Measurements from ENCODE around the gene MAP4K5. TPM values are rescaled to one million over a fixed set of nuclear protein-coding genes. Genes with fewer than 3 reads are reported as not detected.
A peak's percentile ranks its signal among the peaks of the same experiment; 100 is the strongest.
"Not testable (repeated sequence)": the region's sequence is repeated elsewhere in the genome, so short reads cannot be mapped to it uniquely, and the experiment has no call there.

MAP4K5 gene
- total RNA-seq, 1 donor from 2014 or later = 73.0 TPM

DNA sequence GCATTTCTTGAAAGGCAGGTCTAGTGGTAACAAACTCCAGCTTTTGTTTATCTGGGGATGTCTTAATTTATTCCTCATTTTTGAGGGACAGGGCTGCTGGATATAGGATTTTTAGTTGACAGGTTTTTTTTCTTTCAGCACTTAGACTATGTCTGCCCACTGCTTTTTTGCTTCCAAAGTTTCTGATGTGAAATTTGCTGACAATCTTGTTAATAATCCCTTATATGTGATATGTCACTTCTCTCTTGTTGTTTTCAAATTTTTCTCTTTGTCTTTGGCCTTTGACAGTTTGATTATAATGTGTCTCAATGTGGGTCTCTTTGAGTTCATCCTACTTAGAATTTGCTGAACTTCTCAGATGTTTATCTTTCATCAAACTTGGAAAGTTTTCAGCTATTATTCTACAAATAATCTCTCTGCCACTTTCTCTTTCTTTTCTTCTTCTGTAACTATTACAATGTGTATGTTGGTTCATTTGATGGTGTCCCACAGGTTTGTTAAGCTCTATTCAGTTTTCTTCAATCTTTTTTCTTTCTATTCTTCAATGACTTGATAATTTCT, 37.4 kb upstream of the MAP4K5 start:
- Mint-ChIP-seq H3K36me3 (ENCODE audit: insufficient read depth) (peaks cover 14% of the 10 kb centered on the region), H3K27ac (no peak overlapping the region), H3K4me3 (ENCODE audit: low read depth) (no peak overlapping the region), H3K4me1 (ENCODE audit: low read depth) (peaks cover 3% of the 10 kb centered on the region), H3K9me3 (ENCODE audit: low read depth) (peaks cover 26% of the 10 kb centered on the region), H3K27me3 (no peaks in the 10 kb centered on the region)
- no peak for DNase-seq (ENCODE audit: low spot score, unreplicated experiment)
- TF ChIP-seq, protein P1, sequence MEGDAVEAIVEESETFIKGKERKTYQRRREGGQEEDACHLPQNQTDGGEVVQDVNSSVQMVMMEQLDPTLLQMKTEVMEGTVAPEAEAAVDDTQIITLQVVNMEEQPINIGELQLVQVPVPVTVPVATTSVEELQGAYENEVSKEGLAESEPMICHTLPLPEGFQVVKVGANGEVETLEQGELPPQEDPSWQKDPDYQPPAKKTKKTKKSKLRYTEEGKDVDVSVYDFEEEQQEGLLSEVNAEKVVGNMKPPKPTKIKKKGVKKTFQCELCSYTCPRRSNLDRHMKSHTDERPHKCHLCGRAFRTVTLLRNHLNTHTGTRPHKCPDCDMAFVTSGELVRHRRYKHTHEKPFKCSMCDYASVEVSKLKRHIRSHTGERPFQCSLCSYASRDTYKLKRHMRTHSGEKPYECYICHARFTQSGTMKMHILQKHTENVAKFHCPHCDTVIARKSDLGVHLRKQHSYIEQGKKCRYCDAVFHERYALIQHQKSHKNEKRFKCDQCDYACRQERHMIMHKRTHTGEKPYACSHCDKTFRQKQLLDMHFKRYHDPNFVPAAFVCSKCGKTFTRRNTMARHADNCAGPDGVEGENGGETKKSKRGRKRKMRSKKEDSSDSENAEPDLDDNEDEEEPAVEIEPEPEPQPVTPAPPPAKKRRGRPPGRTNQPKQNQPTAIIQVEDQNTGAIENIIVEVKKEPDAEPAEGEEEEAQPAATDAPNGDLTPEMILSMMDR (IDR thresholded peaks at IDR 0.05; ENCODE audit: unreplicated experiment) = no peak

DNA sequence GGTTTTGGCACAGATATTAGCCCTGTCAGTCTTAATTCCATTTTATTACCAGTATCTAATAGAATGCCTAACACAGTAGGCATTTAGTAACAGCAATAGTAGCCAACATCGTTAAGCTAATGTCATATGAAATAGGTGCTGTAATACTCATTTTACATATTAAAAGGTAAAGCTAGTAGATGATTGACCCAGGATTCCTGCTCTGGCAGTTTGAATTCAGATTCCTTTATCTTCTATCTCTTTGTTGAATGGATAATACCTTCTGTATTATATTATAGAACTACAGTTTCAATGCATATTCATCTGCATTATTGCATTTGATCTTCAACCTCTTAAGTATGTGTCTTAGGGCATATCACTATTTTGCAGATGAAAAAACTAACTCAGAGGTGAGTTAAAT, 30.5 kb upstream of the MAP4K5 start:
- Mint-ChIP-seq H3K9me3 (ENCODE audit: low read depth) (no peaks in the 10 kb centered on the region), H3K36me3 (ENCODE audit: insufficient read depth) (no peaks in the 10 kb centered on the region), H3K27ac (no peak overlapping the region), H3K4me3 (ENCODE audit: low read depth) (no peak overlapping the region), H3K4me1 (ENCODE audit: low read depth) (peaks cover 9% of the 10 kb centered on the region), H3K27me3 (peaks cover 45% of the 10 kb centered on the region)
- TF ChIP-seq, protein P1 (IDR thresholded peaks at IDR 0.05; ENCODE audit: unreplicated experiment) = no peak
- no peak for DNase-seq (ENCODE audit: low spot score, unreplicated experiment)

DNA sequence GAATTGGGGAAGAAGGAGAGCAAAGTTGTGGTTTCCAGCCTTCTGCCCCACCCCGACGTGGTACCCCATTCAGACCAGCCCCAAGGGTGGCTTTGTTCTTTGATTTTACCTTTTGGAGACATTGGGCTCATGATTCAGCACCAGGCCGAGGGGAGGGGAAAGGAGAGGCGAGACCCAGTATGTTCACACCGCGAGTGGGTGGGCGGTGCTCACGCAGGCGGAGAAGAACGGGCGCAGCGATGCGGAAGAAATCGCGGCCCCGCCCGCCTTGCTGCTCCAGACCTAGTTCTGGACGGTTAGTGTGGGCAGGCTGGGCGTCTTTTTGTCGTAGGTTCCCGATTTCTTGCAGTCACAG, 28.5 kb upstream of the MAP4K5 start:
- Mint-ChIP-seq H3K27me3 (peaks cover 60% of the 10 kb centered on the region), H3K9me3 (ENCODE audit: low read depth) (no peaks in the 10 kb centered on the region), H3K36me3 (ENCODE audit: insufficient read depth) (no peaks in the 10 kb centered on the region), H3K27ac (peak overlapping the region; percentile 94), H3K4me1 (ENCODE audit: low read depth) (peaks cover 9% of the 10 kb centered on the region), H3K4me3 (ENCODE audit: low read depth) (peak overlapping the region; percentile 89)
- peak; percentile 30 for DNase-seq (ENCODE audit: low spot score, unreplicated experiment)
- TF ChIP-seq, protein P1 (IDR thresholded peaks at IDR 0.05; ENCODE audit: unreplicated experiment) = no peak

DNA sequence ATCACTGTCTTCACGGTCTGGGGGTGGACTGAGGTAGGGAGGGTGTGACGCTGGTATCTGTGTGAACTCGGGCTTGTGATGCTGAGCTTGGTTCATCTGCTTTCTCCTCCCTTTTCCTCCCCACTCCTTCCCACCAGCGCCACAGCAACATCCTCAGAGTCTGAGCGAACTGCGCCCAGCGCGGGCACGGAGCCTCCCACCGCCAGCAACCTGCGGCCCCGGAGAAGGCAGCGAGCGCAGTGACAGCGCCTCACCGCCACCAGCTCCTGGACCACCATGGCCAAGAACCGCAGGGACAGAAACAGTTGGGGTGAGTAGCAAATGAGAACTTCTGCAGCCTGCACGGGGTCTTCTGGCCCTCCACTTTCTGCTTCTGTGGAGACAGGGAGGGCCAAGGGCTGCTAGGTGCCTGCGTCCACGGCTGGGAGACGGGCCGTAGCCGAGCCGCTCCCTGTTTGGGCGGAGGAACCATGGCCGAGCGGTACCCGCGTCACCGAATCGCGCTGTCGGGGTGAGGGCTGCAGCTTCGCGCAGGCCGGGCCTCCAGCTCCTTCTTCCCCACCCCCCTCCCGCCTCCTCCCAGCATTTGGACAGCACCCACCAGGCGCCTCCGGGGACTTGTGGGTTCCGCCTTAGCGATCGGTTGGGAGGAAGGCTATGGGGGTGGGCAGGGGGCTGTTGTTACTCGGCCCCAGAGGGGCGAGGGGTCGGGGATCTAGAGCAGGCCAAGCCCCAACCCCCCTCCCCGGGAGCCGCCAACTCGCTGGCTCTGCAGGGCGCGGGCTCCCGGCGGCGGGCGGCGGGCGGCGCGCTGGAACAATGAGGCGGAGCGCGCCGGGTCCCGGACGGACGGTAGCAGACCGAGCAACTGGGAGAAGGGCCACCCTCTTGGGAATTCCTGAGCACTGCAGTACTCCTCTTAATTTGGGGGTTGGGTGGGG, 27.9 kb upstream of the MAP4K5 start, which contains the start of gene ATL1:
Gene ATL1, plus strand, starts transcription at position 156 of the 941 bp plus-strand sequence. Its CDS starts 121 bp downstream, at position 277.
- peak; percentile 64 for DNase-seq (ENCODE audit: low spot score, unreplicated experiment)
- peak within 1 kb of the TSS; percentile 89 for H3K4me3 Mint-ChIP-seq (ENCODE audit: low read depth)
- peaks cover 9% of the 10 kb centered on the region for H3K4me1 Mint-ChIP-seq (ENCODE audit: low read depth)
- H3K27me3 Mint-ChIP-seq = peaks cover 64% of the 10 kb centered on the region
- TF ChIP-seq, protein P1 (IDR thresholded peaks at IDR 0.05; ENCODE audit: unreplicated experiment) = no peak
- no peaks in the 10 kb centered on the region for H3K9me3 Mint-ChIP-seq (ENCODE audit: low read depth)
- H3K27ac Mint-ChIP-seq = peak within 1 kb of the TSS; percentile 94
- H3K36me3 Mint-ChIP-seq (ENCODE audit: insufficient read depth) = no peaks in the 10 kb centered on the region

DNA sequence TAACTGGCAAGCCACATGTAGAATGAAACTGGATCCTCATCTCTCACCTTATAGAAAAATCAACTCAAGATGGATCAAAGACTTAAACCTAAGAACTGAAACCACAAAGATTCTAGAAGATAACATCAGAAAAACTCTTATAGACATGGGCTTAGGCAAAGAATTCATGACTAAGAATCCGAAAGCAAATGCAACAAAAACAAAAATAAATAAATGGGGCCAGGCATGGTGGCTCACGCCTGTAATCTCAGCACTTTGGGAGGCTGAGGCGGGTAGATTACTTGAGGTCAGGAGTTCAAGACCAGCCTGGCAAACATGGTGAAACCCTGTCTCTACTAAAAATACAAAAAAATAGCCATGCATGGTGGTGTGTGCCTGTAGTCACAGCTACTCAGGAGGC, 20.4 kb upstream of the MAP4K5 start:
- H3K9me3 Mint-ChIP-seq (ENCODE audit: low read depth); H3K4me3 Mint-ChIP-seq (ENCODE audit: low read depth); DNase-seq (ENCODE audit: low spot score, unreplicated experiment); H3K4me1 Mint-ChIP-seq (ENCODE audit: low read depth); H3K27ac Mint-ChIP-seq; H3K36me3 Mint-ChIP-seq (ENCODE audit: insufficient read depth): not testable (repeated sequence)
- H3K27me3 Mint-ChIP-seq = peaks cover 42% of the 10 kb centered on the region
